ENCODE data around the gene SMIM32. TPM values are rescaled to one million over a fixed set of nuclear protein-coding genes. Genes with fewer than 3 reads are reported as not detected.

SMIM32 gene
- total RNA-seq, 2 donors from 2014 or later: 0.36 to 1.9 TPM

DNA sequence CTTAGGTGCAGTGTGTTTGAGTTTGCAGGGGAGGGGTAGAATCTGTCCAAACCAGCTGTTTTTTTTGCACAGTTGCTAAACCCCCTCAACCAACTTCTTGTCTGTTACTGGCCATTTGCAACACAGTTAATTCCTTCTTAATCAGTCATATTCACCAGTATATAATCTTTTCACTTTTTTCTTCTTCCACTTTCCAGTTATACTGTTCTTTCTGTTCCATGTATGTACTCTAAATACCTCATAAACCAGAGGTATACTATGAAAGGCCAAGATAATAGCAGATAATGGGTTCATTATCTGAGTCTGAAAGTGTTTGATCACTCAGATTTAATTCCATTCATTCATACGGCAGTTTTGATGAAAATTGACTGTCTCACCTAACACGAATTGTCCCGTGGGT lies 49.2 kb downstream of the SMIM32 start:
- TF ChIP-seq POLR2A (IDR thresholded peaks at IDR 0.05) (no peak), POLR2AphosphoS5 (IDR thresholded peaks at IDR 0.05) (no peak)
- TF ChIP-seq, protein P1, sequence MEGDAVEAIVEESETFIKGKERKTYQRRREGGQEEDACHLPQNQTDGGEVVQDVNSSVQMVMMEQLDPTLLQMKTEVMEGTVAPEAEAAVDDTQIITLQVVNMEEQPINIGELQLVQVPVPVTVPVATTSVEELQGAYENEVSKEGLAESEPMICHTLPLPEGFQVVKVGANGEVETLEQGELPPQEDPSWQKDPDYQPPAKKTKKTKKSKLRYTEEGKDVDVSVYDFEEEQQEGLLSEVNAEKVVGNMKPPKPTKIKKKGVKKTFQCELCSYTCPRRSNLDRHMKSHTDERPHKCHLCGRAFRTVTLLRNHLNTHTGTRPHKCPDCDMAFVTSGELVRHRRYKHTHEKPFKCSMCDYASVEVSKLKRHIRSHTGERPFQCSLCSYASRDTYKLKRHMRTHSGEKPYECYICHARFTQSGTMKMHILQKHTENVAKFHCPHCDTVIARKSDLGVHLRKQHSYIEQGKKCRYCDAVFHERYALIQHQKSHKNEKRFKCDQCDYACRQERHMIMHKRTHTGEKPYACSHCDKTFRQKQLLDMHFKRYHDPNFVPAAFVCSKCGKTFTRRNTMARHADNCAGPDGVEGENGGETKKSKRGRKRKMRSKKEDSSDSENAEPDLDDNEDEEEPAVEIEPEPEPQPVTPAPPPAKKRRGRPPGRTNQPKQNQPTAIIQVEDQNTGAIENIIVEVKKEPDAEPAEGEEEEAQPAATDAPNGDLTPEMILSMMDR (IDR thresholded peaks at IDR 0.05): no peak
- Histone ChIP-seq H3K36me3 (no peaks in the 10 kb centered on the region), H3K4me3 (no peak overlapping the region), H3K27me3 (replicated peaks; ENCODE audit: insufficient read depth) (no peaks in the 10 kb centered on the region), H3K4me1 (replicated peaks) (no peaks in the 10 kb centered on the region), H3K27ac (no peak overlapping the region), H3K9me3 (no peaks in the 10 kb centered on the region)
- 56% methylated on average over 3 of the region's 3 CpGs for WGBS
- no peak for DNase-seq (ENCODE audit: low spot score)
- intact Hi-C loops (cut with DNase I): no loop called here

DNA sequence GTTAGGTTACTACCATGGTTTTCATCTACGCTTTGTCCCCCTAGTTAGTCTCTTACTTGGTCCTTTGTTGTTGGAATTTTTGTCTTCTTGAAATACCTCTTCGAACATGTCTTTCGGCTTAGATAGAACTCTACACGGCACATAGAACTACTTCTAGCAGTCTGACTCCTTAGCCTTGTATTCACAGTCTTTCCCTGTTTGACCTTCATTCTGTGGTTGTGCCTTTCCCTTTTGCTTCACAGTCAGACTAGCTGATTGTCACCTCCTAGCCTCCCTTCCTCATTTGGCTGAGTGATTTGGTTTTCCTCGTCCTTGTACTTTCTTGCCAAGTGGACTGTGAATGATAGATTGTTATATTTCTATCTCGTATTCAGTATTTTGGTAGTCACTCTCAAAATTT lies 49.6 kb downstream of the SMIM32 start:
- intact Hi-C loops (cut with DNase I): no loop called here
- Histone ChIP-seq H3K27me3 (replicated peaks; ENCODE audit: insufficient read depth) (no peaks in the 10 kb centered on the region), H3K9me3 (no peaks in the 10 kb centered on the region), H3K4me3 (no peak overlapping the region), H3K27ac (no peak overlapping the region), H3K4me1 (replicated peaks) (no peaks in the 10 kb centered on the region), H3K36me3 (no peaks in the 10 kb centered on the region)
- 81% methylated on average over 6 of the region's 6 CpGs for WGBS
- TF ChIP-seq, protein P1 (IDR thresholded peaks at IDR 0.05): no peak
- DNase-seq (ENCODE audit: low spot score): no peak

DNA sequence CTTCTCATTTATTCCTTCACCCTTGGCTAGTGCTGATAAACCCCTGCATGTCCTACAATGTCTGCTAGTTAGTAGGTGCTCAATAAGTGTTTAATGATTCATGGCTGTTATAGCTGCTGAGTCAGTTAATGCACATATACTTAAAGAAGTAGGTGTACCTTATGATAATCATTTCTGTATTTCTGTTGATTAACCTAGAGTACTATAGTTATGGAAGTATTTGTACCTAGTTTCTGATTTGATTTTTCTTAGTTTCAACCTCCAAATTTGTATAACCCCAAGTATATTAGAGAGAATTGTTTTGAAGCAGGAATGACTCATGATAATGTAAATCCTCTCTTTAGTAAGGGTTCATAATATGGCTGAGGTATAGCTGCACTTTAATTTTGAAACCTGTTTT lies 51.4 kb downstream of the SMIM32 start:
- H3K27me3 ChIP-seq (replicated peaks; ENCODE audit: insufficient read depth): no peaks in the 10 kb centered on the region
- TF ChIP-seq POLR2AphosphoS5 (IDR thresholded peaks at IDR 0.05) (no peak), POLR2A (IDR thresholded peaks at IDR 0.05) (no peak)
- TF ChIP-seq, protein P1 (IDR thresholded peaks at IDR 0.05): no peak
- no peaks in the 10 kb centered on the region for H3K9me3 ChIP-seq
- H3K27ac ChIP-seq: no peak overlapping the region
- H3K4me1 ChIP-seq (replicated peaks): no peaks in the 10 kb centered on the region
- no peaks in the 10 kb centered on the region for H3K36me3 ChIP-seq
- no peak for DNase-seq (ENCODE audit: low spot score)
- no peak overlapping the region for H3K4me3 ChIP-seq
- intact Hi-C loops (cut with DNase I): no loop called here

Other genes starting within 250 kb of the SMIM32 start
- gene LECT2, start 238.2 kb downstream of the SMIM32 start, total RNA-seq: not detected
- 10 to 100 TPM; 17.9 to 41.7 TPM for gene TGFBI, start 164.2 kb downstream of the SMIM32 start, total RNA-seq
- 10 to 100 TPM; 34.2 to 37.3 TPM for gene SMAD5, start 60.3 kb downstream of the SMIM32 start, total RNA-seq
- under 1 TPM in 1 of 2 donors, not detected in 1; 0.28 TPM for gene TRPC7, start 172.4 kb upstream of the SMIM32 start, total RNA-seq

Data from prostate gland (tissue), 2 donors.